HEK293 (cell line): Measurements from ENCODE around the gene TNFRSF25.

Experiments
- CTCF ChIA-PET: fragments of 350-600 bp; formaldehyde crosslinking; extraction: SDS; loops from one replicate; lab custom pipeline; 2021; ENCODE audit warnings: antibody characterized with exemption; lab: Yijun Ruan, JAX
- POLR2A ChIA-PET: fragments of 300-600 bp; formaldehyde crosslinking; extraction: SDS; loops from one replicate; lab custom pipeline; 2020; ENCODE audit warnings: antibody characterized with exemption, inconsistent platforms; lab: Yijun Ruan, JAX
- H3K27ac ChIP-seq: fragments of 200-500 bp; sonication (Bioruptor generic); 2 replicates; pipeline ENCODE4 v1.5.1; 2014; ENCODE audit warnings: low read depth, low read length, control low read depth, inconsistent platforms; ENCODE audit errors: extremely low read depth
- H3K36me3 ChIP-seq, 2 experiments: fragments of 200-500 bp in 1 of 2; sonication (Bioruptor generic) in 1 of 2; 1 replicate in 1 of 2; 2 replicates in 1 of 2; pipeline ENCODE4 v1.5.1; 2014 to 2017; ENCODE audit warnings: inconsistent platforms in 2 of 2, low read length in 2 of 2; ENCODE audit not compliant: control insufficient read depth in 2 of 2, insufficient read depth in 1 of 2
- H3K4me1 ChIP-seq: fragments of 200-500 bp; sonication (Bioruptor generic); 2 replicates; pipeline ENCODE4 v1.5.1; 2014; ENCODE audit warnings: mild to moderate bottlenecking, low read length, inconsistent platforms; ENCODE audit not compliant: control insufficient read depth, insufficient read depth
- H3K4me3 ChIP-seq: 2 replicates; pipeline ENCODE4 v1.5.1; 2011; ENCODE audit warnings: low read depth, mild to moderate bottlenecking, control low read depth, low read length, moderate library complexity
- H3K9me3 ChIP-seq: fragments of 200-500 bp; sonication (Bioruptor generic); 2 replicates; pipeline ENCODE4 v1.5.1; 2014; ENCODE audit warnings: low read depth, low read length, inconsistent platforms; ENCODE audit not compliant: control insufficient read depth, insufficient read depth
- FEZF1 ChIP-seq: fragments of 450-650 bp; formaldehyde crosslinking; IDR thresholded peaks from 2 replicates; pipeline ENCODE4 v1.5.1; 2016; ENCODE audit warnings: missing biosample characterization, missing genetic modification characterization
- GLIS2 ChIP-seq: fragments of 450-650 bp; formaldehyde crosslinking; IDR thresholded peaks from 2 replicates; pipeline ENCODE4 v1.5.1; 2016; ENCODE audit warnings: missing biosample characterization, missing genetic modification characterization
- HIC1 ChIP-seq: fragments of 450-650 bp; formaldehyde crosslinking; IDR thresholded peaks from 2 replicates; pipeline ENCODE4 v1.5.1; 2016; ENCODE audit warnings: missing biosample characterization, missing genetic modification characterization
- HOXC10 ChIP-seq: sonication (generic); formaldehyde crosslinking; IDR thresholded peaks from 2 replicates; pipeline ENCODE4 v1.8.1; 2023; ENCODE audit warnings: mild to moderate bottlenecking, missing genetic modification reagents
- HOXD13 ChIP-seq: sonication (generic); formaldehyde crosslinking; IDR thresholded peaks from 2 replicates; pipeline ENCODE4 v1.8.0; 2022; ENCODE audit warnings: missing genetic modification reagents, borderline replicate concordance
- KLF1 ChIP-seq: fragments of 450-650 bp; formaldehyde crosslinking; IDR thresholded peaks from 2 replicates; pipeline ENCODE4 v1.5.1; 2016; ENCODE audit warnings: missing biosample characterization, missing genetic modification characterization
- KLF9 ChIP-seq: fragments of 450-650 bp; formaldehyde crosslinking; IDR thresholded peaks from 2 replicates; pipeline ENCODE4 v1.5.1; 2016; ENCODE audit warnings: missing biosample characterization, missing genetic modification characterization, low read depth
- PRDM4 ChIP-seq: fragments of 450-650 bp; formaldehyde crosslinking; IDR thresholded peaks from 2 replicates; pipeline ENCODE4 v1.5.1; 2017; ENCODE audit warnings: missing biosample characterization, missing genetic modification characterization
- SP3 ChIP-seq: fragments of 450-650 bp; formaldehyde crosslinking; IDR thresholded peaks from 2 replicates; pipeline ENCODE4 v1.5.1; 2016; ENCODE audit warnings: missing biosample characterization, missing genetic modification characterization
- ZBTB21 ChIP-seq: fragments of 450-650 bp; formaldehyde crosslinking; IDR thresholded peaks from 2 replicates; pipeline ENCODE4 v1.5.1; 2017; ENCODE audit warnings: missing biosample characterization, missing genetic modification characterization
- ZBTB26 ChIP-seq: fragments of 450-650 bp; formaldehyde crosslinking; optimal IDR thresholded peaks from 2 replicates; pipeline ENCODE3; 2016; ENCODE audit warnings: missing biosample characterization, mild to moderate bottlenecking, missing genetic modification characterization
- ZBTB7A ChIP-seq: fragments of 450-650 bp; formaldehyde crosslinking; IDR thresholded peaks from 2 replicates; pipeline ENCODE4 v1.5.1; 2016; ENCODE audit warnings: low read depth, missing biosample characterization, missing genetic modification characterization
- ZBTB8A ChIP-seq: fragments of 450-650 bp; formaldehyde crosslinking; IDR thresholded peaks from 2 replicates; pipeline ENCODE4 v1.5.1; 2016; ENCODE audit warnings: missing biosample characterization, missing genetic modification characterization
- ZIC2 ChIP-seq: fragments of 450-650 bp; formaldehyde crosslinking; IDR thresholded peaks from 2 replicates; pipeline ENCODE4 v1.5.1; 2016; ENCODE audit warnings: missing biosample characterization, missing genetic modification characterization
- ZNF10 ChIP-seq: fragments of 450-650 bp; formaldehyde crosslinking; IDR thresholded peaks from 2 replicates; pipeline ENCODE4 v1.5.1; 2017; ENCODE audit warnings: missing biosample characterization, missing genetic modification characterization
- ZNF112 ChIP-seq: fragments of 450-650 bp; formaldehyde crosslinking; IDR thresholded peaks from 2 replicates; pipeline ENCODE4 v1.5.0; 2017; ENCODE audit warnings: missing biosample characterization, missing genetic modification characterization
- ZNF146 ChIP-seq: fragments of 450-650 bp; formaldehyde crosslinking; IDR thresholded peaks from 2 replicates; pipeline ENCODE4 v1.5.1; 2016; ENCODE audit warnings: missing biosample characterization, missing genetic modification characterization
- ZNF157 ChIP-seq: fragments of 450-650 bp; formaldehyde crosslinking; IDR thresholded peaks from 2 replicates; pipeline ENCODE4 v1.5.1; 2016; ENCODE audit warnings: missing biosample characterization, missing genetic modification characterization
- ZNF16 ChIP-seq: fragments of 450-650 bp; formaldehyde crosslinking; IDR thresholded peaks from 2 replicates; pipeline ENCODE4 v1.5.1; 2016; ENCODE audit warnings: low read depth, missing biosample characterization, missing genetic modification characterization
- ZNF341 ChIP-seq: fragments of 450-650 bp; formaldehyde crosslinking; IDR thresholded peaks from 2 replicates; pipeline ENCODE4; 2016; ENCODE audit warnings: low read depth, missing biosample characterization, missing genetic modification characterization
- ZNF394 ChIP-seq: fragments of 450-650 bp; formaldehyde crosslinking; IDR thresholded peaks from 2 replicates; pipeline ENCODE4 v1.5.1; 2016; ENCODE audit warnings: missing biosample characterization, missing genetic modification characterization, mild to moderate bottlenecking, moderate library complexity, borderline replicate concordance
- ZNF473 ChIP-seq: fragments of 450-650 bp; formaldehyde crosslinking; IDR thresholded peaks from 2 replicates; pipeline ENCODE4 v1.5.1; 2017; ENCODE audit warnings: missing biosample characterization, missing genetic modification characterization
- ZNF48 ChIP-seq: fragments of 450-650 bp; formaldehyde crosslinking; IDR thresholded peaks from 2 replicates; pipeline ENCODE4 v1.5.1; 2016; ENCODE audit warnings: missing biosample characterization, missing genetic modification characterization
- ZNF530 ChIP-seq: fragments of 450-650 bp; formaldehyde crosslinking; IDR thresholded peaks from 2 replicates; pipeline ENCODE4 v1.5.1; 2016; ENCODE audit warnings: low read depth, missing biosample characterization, missing genetic modification characterization
- ZNF560 ChIP-seq: fragments of 450-650 bp; formaldehyde crosslinking; IDR thresholded peaks from 2 replicates; pipeline ENCODE4 v1.5.1; 2017; ENCODE audit warnings: missing biosample characterization, missing genetic modification characterization, borderline replicate concordance
- ZNF629 ChIP-seq: fragments of 450-650 bp; formaldehyde crosslinking; IDR thresholded peaks from 2 replicates; pipeline ENCODE4 v1.5.1; 2017; ENCODE audit warnings: missing biosample characterization, missing genetic modification characterization
- ZNF777 ChIP-seq: fragments of 450-650 bp; formaldehyde crosslinking; IDR thresholded peaks from 2 replicates; pipeline ENCODE4 v1.5.1; 2017; ENCODE audit warnings: missing biosample characterization, missing genetic modification characterization, borderline replicate concordance
- ZNF791 ChIP-seq: fragments of 450-650 bp; formaldehyde crosslinking; IDR thresholded peaks from 2 replicates; pipeline ENCODE4 v1.5.1; 2016; ENCODE audit warnings: missing biosample characterization, missing genetic modification characterization
- ZNF843 ChIP-seq: fragments of 450-650 bp; formaldehyde crosslinking; IDR thresholded peaks from 2 replicates; pipeline ENCODE4 v1.5.1; 2016; ENCODE audit warnings: missing biosample characterization, missing genetic modification characterization
- ZSCAN23 ChIP-seq: fragments of 450-650 bp; formaldehyde crosslinking; IDR thresholded peaks from 2 replicates; pipeline ENCODE4 v1.5.1; 2016; ENCODE audit warnings: missing biosample characterization, missing genetic modification characterization

Gene TNFRSF25

DNA sequence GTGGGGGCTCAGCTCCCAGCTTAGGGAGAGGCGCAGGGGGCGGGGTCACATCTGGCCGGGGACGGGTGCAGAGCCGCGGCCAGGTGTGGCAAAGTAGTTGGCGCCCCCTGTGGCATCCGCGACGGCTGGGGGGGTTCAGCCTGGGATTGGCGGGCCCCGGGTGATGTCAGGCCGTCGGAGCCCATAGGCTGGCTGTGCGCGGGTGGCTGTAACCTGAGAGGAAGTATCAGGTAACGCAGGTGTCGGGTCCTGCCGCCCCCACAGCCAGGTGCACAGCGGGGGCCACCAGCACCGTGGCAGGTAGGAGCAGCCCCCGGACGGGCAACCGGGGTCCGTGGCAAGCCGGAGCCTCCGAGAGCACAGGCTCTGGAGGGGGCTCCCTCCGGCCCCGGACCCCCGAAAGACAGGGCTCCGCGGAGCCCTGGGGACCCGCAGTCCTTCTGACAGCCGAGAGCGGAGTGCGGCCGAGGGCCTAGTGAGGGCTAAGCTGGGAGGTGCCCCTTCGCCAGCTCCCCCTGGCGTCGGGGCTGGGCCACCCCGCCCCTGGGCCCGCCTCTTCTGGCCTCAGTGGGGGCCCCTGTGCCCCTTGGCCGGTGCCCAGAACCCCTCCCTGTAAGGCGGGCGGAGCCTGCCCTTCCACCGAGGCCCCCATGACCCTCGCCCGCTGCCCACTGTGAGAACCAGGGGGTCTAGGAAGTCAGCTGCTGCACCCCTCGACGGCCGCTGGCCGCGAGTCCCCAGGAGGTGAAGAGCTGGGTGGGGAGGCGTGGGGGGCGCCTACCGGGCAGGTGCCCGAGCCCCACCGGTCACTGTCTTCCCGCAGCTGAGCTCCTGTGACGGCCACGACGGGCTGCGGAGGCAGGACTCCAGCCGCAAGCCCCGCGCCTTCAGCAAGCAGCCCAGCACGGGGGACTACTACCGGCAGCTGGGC is 17.9 kb downstream of the TNFRSF25 start:
- CTCF ChIA-PET, result interaction anchor here (1.3 to 2.2 kb wide), 3 partner anchors 10 to 201 kb away, joined by 3 to 11 read pairs (median 7); no protein-coding TSS in a partner anchor
- Histone ChIP-seq H3K9me3 (no peaks in the 10 kb centered on the region), H3K4me1 (no peaks in the 10 kb centered on the region), H3K36me3 (no peaks in the 10 kb centered on the region), H3K4me3 (no peak overlapping the region), H3K27ac (no peak overlapping the region)
- TF ChIP-seq ZNF629 (tag by site-specific recombination) (no peak), ZNF560 (tag by site-specific recombination) (no peak), ZNF112 (tag by site-specific recombination) (no peak), ZNF341 (tag by site-specific recombination) (0 out of 2 replicates have a peak, but pooled peaks have one; percentile 13), ZNF777 (no peak), ZNF473 (tag by site-specific recombination) (no peak), SP3 (tag by site-specific recombination) (0 out of 2 replicates have a peak, but pooled peaks have one; percentile 12), ZBTB21 (no peak), ZNF394 (no peak), ZBTB26 (tag by site-specific recombination) (peak; percentile 37), ZSCAN23 (no peak), ZBTB7A (tag by site-specific recombination) (no peak), KLF9 (tag by site-specific recombination) (no peak), GLIS2 (tag by site-specific recombination) (peak; percentile 27; the same call in 1 of the 2 replicates), ZNF146 (no peak), ZBTB8A (tag by site-specific recombination) (0 out of 2 replicates have a peak, but pooled peaks have one; percentile 25), PRDM4 (no peak), KLF1 (tag by site-specific recombination) (peak; percentile 79), ZNF16 (no peak), HOXD13 (CRISPR knock-in tag) (no peak), ZNF157 (no peak), ZNF48 (tag by site-specific recombination) (no peak), ZNF791 (no peak), ZIC2 (tag by site-specific recombination) (peak; percentile 77), FEZF1 (no peak), ZNF530 (tag by site-specific recombination) (no peak), ZNF843 (tag by site-specific recombination) (no peak), ZNF10 (tag by site-specific recombination) (no peak), HOXC10 (CRISPR knock-in tag) (no peak), HIC1 (no peak)
- POLR2A ChIA-PET, result no interaction called here
